Fibroblast of skin of abdomen (primary cell): ENCODE measurements around the gene SYNGR3.

Experiments
- DNase-seq: peaks from one replicate; pipeline ENCODE4 v3.0.0-alpha.2; 2013

The SYNGR3 gene

DNA sequence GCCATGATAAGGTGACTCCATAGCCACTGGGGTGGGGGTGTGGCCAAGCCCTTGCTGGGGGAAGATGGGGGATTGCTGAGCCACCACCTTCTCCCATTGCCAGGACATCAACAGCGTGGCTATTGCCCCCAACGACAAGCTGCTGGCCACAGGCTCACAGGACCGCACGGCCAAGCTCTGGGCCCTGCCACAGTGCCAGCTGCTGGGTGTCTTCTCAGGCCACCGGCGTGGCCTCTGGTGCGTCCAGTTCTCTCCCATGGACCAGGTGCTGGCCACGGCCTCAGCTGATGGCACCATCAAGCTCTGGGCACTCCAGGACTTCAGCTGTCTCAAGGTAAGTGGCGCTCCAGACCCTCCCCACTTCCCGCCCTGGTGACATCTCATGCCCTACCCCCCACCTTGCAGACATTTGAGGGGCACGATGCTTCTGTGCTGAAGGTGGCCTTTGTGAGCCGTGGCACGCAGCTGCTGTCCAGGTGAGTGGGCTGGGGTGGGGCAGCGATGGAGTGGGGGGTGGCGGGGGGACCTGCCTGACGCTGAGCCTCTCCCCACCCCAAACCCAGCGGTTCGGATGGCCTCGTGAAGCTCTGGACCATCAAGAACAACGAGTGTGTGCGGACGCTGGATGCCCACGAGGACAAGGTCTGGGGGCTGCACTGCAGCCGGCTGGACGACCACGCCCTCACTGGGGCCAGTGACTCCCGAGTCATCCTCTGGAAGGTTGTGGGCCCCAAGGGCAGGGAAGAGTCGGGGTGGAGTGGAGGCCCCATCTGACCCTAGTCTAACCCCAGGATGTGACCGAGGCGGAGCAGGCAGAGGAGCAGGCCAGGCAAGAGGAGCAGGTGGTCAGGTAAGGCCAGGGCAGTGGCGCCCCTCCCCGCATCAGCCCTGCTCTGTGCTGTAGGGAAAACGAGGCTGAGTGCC is 12.6 kb upstream of the SYNGR3 start:
- no peak for DNase-seq

DNA sequence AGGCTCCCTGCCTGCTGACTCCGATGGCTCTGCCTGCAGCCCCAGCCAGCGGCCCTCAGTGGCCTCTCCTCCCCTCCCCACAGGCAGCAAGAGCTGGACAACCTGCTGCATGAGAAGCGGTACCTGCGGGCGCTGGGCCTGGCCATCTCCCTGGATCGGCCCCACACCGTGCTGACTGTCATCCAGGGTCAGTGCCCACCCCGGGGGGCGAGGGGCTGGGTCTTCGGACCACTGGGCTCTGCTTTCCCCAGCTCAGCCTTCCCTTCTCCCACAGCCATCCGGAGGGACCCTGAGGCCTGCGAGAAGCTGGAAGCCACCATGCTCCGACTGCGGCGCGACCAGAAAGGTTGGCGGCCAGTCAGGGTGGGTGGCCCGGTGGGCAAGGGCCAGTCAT is 11.9 kb upstream of the SYNGR3 start:
- no peak for DNase-seq

DNA sequence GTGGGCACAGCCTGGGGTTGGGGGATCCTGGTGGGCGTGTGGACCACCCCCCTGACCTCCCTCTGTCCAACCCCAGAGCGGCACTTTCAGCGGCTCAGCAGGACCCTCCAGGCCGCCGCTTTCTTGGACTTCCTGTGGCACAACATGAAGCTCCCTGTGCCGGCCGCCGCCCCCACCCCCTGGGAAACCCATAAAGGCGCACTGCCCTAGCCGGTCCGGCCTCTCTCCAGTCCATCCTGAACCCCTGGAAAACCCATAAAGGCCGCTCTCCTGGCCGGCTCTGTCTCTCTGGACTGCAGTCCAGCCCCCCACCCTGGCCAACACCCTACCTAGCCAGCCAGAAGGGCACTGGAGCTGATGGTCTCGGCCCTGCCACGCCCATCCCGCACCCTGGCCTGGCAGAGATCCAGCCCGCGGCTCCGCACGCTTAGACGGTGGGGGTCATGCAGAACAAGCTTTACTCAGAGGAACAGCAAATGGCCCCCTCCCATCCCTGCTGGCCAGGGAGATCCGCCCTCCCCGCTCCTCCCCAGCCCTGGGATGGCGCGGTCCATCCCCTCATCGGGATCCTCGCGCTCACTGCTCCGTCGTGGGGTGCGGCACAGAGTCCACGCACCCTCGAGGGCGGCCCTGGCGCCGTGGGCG is 11.2 kb upstream of the SYNGR3 start:
- DNase-seq = no peak

DNA sequence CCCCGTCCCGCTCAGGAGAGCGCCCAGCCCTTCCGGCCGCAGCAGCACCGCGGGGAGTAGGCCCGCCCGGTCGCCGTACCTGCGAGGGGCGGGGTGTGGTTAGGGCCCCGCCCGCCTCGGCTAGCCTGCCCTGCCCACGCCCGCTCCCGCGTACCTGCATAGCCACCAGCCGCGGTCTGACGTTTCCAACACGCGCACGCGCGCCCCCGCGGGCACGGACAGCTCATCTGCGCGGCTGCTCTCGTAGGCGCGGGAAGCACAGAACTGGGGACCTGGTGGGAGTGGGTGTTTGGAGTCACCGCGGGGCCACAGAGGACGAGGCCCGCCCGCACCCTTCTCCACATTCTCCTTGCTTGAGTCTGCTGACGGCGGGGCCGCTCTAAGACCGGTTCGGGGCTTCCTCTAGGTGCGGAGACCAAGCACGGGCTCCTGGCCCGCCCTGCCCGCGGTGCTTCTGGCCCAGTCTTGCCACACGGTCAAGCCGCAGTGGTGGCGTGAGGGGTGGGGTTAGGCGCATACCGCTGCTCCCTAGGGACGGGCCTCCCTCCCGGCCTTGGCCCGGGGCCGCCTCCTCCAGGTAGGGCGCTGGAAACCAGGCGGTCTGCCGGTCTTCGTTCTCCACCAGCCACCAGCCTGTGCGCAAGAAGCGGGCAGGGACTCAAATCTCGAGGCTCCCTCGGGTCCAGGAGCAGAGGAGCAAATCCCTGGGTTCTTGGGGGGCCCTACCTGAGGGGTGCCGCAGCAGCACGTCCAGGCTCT is 10.3 kb upstream of the SYNGR3 start:
- DNase-seq = no peak

DNA sequence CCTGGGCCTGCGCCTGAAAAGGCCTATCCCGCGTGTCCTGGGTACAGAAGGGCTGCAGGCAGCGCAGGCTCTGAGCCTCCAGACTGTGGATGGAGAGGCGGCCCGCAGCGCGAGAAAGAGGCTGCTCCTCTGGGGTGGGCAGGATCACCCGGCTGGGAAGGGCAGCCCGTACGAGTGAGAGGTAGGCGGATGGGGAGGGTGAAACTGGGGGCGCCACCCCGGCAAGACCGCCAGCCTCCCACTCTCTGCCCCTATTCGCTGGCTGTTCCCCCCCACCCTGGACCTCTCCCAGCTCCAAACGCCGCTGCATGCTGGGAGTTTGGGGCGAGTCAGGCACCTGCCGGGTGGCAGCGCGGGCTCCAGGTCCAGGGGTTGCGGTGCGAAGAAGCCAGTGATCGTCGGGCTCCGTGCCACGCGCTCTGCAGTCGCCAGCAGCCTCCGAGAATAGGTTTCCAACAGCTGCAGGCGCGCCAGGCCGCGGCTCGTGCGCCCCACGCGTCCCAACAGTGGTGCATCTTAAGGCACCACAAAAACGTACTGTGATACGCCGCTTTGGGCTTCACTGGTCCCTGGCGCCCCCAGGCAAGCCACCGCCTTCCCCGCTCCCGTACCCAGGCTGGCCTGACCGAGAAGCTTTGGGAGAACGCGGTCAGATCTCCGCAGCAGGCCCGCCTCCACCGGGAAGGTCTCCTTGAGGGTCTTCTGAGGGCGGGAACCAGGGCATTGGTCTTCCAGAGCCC is 9.6 kb upstream of the SYNGR3 start:
- no peak for DNase-seq

DNA sequence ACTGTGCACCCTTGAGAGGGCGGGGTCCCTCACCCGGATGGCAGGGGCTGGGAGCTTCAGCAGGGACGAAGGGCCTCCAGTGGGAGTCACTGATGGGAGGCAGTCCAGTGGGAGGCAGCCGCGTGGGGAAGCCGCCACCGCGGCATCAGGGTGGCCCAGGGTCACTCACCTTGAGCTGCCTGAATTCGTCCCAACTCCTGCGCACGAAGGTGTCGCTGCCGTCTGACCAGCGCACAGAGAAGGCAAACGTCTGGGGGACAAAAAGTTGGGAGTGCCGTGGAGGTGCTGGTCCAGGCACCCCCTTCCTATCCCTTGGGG is 9.0 kb upstream of the SYNGR3 start:
- DNase-seq = no peak

DNA sequence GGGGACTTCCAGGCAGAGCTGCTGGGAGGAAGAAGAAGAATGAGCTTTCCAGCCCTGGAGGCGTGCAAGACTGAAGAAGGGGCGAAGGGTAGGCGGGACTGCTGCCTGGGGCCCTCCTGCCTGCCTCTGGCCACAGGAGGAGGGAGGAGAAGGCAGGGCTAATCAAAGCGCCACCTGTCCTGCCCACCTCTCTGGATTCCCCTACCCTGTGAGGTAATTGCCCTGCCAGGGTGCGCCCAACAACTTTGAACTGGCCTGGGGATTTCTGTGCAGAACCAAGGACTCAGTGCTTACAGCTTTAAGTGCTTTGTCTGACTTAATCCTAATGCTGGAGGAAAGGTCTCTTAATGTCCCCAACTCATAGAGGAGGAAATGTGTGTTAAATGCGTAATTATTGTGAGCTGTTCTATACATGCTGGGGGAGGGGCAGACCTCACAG is 8.4 kb upstream of the SYNGR3 start, which contains the start of gene NOXO1:
Gene NOXO1, minus strand, starts transcription at position 72 of the 439 bp plus-strand sequence. CDS start 290 bp downstream, outside the sequence.
- DNase-seq = no peak

DNA sequence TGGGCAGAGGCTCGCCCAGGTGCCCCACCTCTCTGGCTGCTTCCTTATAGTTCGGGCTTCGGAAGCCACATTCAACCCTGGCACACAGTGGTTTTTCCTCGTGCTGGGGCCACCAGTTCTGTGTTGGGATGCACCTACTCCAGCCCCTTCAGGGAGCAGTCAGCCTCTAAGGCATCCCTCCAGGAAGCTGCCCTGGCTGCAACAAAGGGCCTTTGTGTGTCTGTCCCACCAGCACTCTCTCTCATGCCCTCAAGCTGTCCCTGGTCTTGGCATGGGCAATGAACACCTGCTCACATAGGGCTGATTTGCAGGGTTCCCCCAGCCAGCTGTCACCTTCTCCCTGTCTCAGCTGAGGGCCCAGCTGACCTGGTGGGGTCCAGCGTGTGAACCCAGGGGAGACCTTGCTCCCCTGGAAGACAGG is 7.7 kb upstream of the SYNGR3 start:
- no peak for DNase-seq

DNA sequence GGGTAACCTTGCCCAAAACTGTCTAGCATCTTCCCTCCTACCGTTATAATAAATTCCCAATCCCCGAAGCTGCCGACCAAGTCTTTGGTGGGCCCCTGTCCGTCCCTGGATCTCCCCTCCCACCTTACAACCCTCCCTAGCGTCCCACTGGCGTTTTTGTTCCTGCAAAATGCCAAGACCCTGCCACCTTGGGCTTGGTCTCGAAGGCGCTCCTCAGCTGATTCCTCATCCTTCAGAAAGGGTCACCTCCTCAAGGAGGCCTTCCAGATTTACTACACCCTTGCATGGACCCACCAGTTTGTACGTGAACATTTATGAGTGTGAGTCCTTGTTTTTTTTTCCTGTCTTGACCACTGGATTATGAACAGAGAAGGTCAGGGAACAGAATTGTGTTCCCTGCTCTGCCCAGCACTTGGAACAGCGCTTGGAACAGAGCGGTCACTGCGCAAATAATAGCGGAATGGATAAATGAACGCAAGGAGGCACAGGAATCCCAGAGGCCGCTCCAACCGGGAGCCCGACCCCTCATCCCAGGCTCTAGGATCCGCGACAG is 6.7 kb upstream of the SYNGR3 start:
- DNase-seq = no peak

DNA sequence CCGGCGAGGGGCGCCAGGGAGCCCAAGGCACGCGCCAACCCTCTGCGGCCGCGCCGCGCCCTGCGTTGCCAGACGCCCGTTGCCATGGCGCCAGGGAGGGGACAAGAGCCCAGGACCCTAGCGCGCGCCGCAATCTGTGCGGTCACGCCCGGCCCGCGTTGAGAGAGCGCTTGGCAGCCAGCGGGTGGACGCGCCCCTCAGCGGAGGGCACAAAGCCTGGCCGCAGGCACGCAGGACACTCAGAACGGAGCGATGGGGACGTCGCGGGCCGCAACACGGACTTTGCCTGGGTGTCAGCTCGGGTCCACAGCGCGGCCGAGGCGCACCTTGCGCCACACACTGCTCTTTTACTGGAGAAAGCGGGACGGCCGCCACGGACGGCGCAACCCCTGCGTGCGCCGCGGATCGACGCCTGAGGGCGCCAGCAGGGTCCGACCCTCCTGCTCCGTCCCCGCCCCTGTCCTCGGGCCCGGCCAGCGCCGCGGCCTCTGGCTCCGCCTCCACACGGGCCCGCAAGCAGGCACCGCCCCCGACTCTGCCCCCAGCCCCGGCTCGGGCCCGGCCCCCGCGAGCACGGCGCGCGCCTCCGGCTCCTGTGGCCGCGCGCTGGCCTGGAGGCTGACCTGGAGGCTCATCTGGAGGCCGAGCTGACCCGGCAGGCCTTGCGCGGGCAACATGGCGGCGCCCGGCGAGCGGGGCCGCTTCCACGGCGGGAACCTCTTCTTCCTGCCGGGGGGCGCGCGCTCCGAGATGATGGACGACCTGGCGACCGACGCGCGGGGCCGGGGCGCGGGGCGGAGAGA is 6.0 kb upstream of the SYNGR3 start, which contains the start of gene GFER:
Gene GFER, plus strand, starts transcription at position 650 of the 803 bp plus-strand sequence. Its CDS starts 26 bp downstream, at position 676.
- peak; percentile 91 for DNase-seq

DNA sequence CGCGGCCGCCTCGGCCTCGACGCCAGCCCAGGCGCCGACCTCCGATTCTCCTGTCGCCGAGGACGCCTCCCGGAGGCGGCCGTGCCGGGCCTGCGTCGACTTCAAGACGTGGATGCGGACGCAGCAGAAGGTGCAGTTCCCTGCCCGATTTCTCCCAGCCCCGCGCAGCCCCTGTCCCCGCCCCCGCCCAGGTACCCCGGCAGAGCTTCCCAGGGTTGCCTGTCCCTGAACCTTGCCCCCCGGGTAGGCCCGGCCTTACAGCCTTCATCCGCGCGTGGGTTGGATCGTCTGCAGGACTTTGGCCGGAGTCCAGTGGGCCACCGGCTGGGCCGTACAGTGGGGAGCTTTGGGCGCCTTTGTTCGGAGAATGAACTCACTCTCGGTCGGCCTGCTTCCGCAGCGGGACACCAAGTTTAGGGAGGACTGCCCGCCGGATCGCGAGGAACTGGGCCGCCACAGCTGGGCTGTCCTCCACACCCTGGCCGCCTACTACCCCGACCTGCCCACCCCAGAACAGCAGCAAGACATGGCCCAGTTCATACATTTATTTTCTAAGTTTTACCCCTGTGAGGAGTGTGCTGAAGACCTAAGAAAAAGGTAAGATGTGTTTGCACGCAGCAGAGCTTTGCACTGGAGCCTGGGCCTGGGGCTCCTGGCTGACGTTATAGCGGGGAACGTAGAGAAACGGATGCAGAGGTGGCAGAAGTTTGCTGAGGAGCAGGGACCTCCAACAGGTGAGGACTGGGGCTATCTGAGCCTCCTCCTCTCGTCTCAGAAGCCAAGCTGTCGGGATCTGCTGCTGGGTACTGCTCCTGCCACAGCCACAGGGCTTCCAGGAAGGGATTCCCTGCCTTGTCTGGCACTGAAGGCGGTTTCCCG is 5.2 kb upstream of the SYNGR3 start:
- no peak for DNase-seq

DNA sequence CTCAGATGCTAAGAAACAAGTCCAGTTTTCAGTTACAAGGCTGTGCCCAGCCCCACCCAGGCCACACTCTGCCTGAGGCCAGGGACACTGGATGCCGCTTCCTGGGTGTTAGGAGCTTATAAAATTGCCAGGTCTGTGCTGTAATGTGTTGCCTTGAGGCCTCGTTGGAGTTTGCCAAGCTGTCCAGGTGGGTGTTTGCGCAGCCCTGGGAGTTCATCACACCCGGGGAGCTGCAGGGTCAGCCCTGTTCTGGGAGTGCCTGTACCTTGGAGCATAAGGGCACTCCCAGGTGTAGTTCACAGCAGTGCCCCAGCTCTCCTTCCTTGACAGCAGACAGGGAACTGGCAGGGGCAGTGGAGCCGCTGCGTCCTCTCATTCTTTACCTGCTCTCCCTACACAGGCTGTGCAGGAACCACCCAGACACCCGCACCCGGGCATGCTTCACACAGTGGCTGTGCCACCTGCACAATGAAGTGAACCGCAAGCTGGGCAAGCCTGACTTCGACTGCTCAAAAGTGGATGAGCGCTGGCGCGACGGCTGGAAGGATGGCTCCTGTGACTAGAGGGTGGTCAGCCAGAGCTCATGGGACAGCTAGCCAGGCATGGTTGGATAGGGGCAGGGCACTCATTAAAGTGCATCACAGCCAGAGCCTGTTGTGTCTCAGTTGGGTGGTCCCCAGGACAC is 4.2 kb upstream of the SYNGR3 start:
- no peak for DNase-seq

DNA sequence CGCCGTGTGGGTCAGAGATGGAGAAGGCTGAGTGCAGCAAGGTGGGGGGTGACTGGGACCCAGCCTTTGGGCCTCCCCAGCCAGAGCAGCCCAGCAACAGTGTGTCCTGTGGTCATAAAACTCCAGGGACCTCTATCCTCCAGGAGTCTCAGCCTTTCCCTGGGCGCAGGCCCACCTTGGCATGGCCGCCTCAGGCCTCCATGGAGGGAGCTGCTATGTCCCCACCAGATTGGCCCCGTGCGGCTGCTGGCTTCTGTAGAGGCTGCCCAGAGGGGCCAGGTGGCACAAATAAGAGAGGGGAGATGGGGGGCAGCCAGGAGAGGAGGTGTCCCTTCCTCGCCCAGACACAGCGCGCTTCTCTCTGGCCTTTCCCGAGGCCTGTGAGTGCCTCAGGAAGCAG is 2.6 kb upstream of the SYNGR3 start:
- no peak for DNase-seq

DNA sequence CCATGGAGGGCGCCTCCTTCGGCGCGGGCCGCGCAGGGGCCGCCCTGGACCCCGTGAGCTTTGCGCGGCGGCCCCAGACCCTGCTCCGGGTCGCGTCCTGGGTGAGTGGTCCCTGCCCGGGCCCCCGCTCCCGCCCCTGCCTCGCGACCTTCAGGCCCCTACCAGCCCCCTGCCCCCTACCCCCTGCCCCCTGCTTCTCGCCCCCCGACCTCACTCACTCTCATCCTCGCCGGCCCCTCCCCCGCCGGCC is 256 bp downstream of the SYNGR3 start:
- no peak for DNase-seq

DNA sequence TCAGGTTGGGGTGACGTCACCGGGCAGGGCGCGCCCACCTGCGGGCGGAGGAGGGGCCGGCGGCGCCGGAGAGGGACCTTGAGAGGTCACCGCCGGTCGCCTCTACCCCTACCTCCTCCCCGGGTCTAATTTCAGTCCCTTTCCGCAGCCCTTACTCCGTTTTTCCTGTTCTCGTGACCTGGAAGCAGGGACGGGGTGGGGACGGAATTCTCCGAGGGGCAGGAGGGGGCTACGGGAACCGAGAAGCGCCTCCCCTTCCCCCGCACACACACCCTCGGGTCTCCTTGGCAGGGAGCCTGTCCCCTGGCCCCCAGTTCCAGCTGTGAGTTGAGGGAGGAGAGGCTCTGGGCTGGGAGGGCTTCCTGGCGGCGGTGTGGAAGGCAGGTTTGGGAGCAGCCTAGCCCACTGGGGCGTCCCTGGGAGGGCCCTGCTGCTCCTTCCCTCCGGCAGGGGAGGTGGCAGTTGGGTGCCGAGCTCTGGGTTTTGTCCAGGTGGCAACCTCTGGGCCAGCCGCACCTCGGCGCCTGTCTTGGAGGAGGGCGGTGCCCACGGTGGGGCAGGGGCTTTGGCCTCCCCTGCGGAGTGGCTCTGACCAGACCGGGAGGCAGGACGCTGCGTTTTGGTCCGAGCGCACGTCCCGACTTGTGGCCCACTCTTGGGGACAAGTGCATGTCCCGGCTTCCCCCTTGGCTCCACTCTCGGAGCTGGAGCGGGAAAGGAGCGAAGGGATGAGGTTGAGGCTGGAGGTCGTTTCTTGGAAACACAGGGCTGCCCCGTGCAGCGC is 773 bp downstream of the SYNGR3 start:
- no peak for DNase-seq

DNA sequence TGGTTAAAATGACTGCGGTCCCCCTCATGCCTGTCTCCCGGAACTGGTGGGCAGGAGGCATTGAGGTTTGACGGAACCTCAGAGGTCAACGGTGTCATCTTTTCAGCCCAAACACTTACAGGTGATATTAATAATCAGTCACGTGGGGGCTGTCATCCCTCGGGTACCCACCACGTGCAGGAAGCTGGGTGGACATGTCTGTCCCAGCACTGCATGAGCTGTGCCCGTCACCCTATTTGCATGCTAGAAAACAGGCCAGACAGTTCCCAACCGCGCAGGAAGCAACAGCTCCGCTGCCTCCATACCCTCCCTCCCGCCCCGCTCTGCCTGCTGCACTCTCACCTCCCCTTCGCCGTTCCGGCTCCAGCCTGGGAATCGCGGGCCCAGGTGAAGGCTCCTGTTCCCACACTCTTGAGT is 1.4 kb downstream of the SYNGR3 start:
- DNase-seq = no peak

DNA sequence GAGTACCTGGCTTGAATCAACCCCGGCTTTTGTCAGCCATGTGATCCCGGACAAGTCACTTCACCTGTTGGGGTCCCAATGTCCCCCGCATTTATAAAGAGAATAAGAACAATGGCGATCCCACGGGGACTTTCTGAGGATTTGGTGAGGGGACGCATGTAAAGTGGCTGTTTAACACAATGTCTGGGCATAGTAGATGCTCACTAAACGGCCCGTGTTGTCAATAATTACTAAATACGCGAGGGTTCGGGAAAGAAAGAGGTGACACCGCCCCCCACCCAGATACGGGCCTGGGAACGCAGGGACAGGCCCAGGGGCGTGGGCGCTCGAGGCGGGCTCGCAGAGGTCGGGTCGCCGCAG is 1.8 kb downstream of the SYNGR3 start:
- no peak for DNase-seq

DNA sequence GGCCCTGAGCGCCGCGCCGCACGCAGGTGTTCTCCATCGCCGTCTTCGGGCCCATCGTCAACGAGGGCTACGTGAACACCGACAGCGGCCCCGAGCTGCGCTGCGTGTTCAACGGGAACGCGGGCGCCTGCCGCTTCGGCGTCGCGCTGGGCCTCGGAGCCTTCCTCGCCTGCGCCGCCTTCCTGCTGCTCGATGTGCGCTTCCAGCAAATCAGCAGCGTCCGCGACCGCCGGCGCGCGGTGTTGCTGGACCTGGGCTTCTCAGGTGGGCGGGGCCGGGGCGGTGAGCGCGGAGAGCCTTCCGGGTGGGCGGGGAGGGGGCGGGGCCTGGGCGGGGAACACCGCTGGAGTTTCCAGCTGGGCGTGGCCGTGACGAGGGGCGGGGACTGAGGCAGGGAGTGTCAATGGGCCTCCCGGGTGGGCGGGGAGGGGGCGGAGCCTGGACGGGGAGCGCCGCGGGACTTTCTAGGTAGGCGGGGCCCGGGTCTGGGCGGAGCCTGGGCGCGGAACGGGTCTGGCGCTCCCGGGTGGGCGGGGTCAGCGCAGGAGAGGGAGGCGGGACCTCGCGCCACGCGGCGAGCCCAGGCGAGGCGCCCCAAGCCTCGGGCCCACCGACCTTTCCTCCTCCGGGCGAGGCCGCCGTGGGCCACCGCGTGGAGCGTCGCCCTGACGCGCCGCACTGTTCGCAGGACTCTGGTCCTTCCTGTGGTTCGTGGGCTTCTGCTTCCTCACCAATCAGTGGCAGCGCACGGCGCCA is 2.4 kb downstream of the SYNGR3 start:
- peak; percentile 91 for DNase-seq
